Measurements from ENCODE around the gene SEMA6A. TPM values are rescaled to one million over a fixed set of nuclear protein-coding genes. Genes with fewer than 3 reads are reported as not detected.
"Not testable (repeated sequence)": the region's sequence is repeated elsewhere in the genome, so short reads cannot be mapped to it uniquely, and the experiment has no call there.

Gene SEMA6A
- total RNA-seq, 1 donor from 2014 or later, result 24.0 TPM

DNA sequence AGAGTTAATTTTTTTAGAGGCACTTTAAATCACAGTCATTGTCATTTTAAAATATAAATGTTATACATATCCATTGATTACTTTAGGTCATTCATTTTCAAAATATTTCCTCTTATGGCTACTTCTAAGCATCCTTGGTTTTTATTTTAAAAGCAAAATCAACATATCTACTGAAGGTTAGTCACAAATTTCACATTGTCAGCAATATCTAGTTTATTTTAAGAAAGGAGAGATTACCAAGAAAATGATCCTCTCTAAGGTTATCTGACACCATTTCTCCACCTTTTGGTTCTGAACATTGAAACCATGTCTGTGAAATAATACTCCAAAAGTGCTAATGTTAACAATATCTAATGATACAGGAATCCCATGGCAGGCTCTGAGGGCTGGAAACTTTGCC, 24.5 kb downstream of the SEMA6A start:
- no peak for DNase-seq (ENCODE audit: low spot score)

DNA sequence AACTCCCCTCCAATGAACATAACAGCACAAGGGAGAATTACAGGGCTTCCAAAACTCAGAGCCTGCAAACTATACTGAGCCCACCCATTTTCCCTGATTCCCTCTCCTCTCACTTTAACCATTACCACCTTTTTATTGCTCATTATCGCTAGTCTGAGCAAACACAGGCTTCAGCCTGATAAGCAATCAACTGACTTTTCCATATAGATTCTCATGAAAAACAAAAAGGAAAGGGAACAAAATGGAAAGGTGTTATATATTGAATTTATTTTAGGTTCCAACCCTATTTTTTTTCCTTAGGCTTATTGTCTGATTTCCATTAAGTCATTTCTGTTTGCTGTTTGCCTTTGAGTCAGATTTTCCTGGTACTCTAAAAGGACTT, 27.9 kb downstream of the SEMA6A start:
- DNase-seq (ENCODE audit: low spot score), result no peak

DNA sequence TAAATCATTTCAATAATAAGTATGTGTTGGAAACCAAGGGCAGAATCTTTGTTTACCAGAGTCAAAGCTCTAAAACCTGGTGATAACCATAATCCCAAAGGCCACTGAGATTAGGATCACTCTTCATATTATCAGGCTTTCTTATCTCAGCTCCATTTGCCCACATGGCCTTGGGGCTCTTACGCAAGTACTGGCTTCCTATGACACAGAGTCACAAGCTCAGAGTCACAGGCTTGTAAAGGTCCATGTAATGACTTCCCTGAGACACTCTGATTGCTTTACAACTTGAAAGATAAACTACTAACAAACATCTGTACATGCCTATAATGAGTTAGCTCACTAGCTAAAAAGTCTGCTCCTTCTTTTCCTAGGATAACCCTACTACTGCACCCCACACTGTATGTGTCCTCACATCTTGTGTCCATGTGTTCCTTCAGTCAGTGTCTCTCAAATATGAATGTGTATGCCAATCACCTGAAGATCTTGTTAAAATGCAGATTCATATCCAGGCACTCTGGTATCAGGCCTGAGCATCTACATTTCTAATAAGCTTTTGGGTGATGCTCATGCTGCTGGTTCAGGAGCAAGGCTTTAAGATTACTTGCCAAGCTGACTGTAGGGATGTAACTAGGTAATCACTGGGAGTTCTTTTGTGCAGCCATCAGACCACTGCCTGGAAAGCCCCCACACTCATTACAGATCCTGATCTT, 28.4 kb downstream of the SEMA6A start:
- DNase-seq (ENCODE audit: low spot score), result no peak

DNA sequence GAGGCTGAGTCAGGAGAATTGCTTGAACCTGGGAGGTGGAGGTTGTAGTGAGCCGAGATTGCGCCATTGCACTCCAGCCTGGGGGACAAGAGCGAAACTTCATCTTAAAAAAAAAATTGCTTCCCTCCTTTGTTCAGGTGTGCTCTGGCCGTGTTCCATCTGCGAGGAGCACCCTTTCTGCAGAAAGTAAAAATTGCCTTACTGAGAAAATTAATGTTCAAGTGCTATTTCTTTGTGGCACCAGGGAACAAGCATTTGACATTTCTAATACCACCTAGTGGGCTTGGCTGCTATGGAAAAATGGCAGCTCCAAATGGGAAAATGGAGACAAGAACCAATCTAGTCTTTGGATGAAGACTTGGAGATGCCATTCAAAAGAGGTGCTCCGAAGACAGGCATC, 29.2 kb downstream of the SEMA6A start:
- not testable (repeated sequence) for DNase-seq (ENCODE audit: low spot score)

DNA sequence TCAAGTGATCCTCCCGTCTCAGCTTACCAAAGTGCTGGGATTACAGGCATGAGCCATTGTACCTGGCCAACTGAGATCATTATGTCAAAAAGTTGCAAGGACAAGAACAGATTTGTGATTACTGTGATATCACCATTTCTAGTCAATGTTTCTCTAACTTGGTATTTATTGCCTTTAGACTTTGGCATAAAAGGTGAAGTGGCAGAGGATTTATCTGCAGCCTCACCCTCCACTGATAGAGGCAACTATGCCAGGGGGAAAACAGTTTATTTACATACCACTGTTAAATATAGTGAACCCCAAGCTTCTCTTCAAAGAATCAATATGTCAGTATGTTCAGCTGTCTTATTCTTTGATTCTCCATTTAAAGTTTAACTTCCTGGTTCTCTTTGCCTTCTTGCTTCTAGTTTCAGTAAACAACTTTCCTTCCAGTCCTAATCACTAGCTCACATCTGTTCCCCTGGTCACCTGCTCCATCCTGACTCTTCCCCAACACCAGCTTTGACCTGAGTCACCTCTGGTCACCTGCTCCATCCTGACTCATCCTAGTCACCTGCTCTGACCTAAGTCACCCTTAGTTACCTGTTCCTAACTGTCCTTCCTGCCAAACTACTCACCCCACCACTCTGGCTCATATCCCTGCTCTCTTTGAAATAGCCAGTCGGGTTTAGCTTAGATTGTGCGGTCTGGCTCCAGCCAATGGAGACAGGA, 29.9 kb downstream of the SEMA6A start:
- DNase-seq (ENCODE audit: low spot score), result no peak

DNA sequence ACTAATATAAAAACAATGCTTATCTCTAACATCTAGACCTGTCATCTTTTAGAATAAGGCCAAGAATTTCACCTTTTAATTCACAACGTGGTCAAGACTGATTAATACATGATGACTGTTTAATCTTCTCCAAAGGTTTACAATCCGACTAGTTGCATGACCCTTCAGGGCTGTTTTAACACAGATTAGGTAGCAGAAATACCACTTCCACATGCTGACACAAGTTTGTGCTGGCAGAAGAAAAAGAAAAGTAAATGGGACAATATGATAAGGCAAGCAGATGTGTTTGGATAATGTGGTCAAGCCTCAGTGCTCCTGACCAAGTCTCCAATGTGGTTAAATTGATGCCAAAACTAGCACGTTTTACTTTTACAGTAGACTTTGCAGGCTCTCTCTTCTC, 31.1 kb downstream of the SEMA6A start:
- no peak for DNase-seq (ENCODE audit: low spot score)

DNA sequence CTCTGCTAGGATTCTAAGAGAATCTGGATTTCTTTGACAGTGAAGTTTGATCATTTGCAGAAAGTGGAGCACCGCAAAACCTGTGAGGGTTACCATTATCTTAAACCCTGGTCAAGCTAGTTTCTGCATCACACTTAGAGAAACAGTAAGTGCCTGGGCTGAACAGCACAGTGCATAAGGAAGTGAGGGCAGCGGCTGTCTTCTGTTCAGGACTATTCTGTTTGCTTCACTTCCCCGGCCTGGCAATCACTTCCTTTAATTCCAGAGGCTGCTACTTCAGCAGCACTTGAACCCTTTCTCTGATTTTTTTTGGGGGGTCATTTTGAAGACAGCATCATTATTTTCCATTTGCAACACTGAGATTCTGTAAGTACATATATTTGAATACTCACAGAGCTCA, 32.0 kb downstream of the SEMA6A start:
- DNase-seq (ENCODE audit: low spot score), result no peak

DNA sequence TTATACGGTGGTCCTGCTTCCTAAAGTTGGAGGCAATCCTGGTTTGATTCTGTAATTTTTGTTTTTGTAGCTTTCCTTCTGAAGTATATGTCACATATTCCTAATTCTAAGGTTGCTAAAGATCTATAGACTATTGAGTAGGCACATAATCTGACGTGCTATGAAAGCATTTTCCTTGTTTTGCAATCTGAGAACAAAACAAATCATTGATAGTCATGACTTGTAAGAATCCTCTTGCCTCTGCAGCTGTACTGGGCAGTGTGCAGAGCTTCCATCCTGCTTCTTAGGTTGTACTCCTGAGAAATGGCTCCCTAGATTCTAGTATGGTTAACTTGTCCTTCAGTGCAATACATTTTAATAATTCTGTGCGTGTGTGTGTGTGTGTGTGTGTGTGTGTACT, 35.4 kb downstream of the SEMA6A start:
- no peak for DNase-seq (ENCODE audit: low spot score)

DNA sequence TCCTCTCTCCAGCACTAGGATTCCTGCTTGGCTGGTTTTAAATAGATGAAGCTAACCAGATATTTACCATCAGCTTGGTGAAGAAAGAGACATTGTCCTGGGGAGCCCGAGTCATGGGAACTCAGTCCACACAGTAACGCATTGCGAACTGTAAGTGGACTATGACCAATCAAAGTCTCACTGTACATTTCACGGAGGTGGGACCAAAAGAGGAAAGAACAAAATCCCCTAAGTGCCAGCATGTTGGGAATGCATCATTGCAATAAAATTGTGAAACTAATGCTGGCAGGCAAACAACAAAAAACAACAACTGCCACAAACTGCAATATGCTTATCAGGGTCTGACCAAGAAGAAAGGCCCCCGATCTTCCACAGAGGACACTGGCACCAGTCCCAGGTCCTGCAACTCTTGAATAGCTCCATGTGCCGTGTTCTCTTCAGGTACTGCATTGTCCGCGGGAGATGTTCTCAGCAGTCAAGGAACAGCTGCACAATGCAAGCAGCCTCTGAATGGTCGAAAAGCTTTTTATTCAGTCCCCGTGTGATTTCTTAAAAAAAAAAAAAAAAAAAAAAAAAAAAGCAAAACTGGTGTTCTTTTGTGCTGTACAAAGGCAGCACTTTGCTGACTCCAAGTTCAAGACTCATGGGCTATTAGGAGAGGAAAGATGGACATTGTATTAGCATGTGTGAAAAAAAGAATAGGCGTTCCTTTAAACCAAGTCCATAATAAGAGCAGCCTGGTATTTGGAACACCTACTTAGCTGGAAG, 38.1 kb downstream of the SEMA6A start:
- no peak for DNase-seq (ENCODE audit: low spot score)

DNA sequence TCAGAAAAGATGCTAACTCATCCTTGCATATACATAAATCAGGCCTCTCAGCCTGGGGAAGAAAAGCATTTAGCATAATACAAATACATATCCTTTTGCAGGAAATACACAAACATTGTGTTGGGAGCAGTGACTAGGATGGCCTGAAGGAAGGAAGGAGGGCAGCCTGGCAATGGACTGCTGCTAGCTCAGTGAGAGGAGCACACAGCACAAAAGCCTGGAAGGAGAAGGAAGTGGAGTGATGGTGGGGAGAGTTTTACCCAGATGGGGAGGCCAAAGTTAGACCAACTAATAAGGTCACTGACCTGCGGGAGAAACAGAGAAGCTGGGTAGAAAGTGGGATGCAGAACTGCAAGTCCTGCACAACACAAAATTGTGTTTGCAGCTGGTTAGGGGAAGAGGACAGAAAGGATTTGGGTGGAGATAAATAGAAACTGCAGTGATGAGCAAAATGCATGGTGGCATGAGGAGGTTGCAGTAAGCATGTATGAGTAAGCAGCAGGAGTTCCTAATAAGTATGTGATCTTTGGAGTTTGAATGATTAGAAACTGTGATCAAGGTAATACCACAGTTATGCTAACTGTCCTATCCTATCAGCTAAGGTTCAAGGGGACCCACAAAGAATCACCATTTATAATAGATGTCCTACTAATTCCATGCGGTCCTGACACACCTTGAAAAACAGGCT, 39.5 kb downstream of the SEMA6A start:
- DNase-seq (ENCODE audit: low spot score), result no peak

DNA sequence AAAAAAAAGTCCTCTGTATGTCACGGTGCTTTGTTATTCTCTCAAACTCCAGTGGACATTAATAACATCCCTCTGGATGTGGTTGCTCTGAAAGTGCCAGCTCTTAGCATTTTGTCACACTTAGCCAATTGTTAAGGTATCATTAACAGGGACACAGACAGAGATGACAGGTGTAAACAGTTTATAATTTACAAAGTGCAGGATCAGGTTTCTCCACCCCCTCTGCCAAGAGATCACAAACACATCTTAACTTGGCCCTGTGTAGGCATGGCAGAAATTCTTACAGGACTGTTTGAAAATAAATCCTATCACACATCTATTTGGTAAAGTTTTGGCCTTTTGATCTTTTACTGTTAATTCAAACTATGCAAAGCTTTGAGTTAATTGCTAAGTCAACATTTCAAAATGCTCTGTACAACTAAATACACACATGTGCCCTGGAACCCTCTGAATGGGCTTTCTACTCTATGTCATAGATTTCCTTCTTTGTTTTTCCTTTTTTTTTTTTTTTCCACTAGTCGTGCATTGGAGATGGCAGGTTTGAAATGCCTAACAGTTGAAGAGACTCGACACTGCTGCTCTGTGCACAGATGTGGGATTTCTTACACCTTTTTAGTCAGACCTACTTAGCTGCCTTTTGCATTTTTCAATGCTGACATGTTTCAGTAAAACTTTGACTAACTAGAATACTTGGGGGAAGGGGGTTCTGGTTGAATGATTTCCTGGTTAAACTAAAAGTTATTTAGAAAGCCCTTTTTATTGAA, 41.7 kb downstream of the SEMA6A start:
- DNase-seq (ENCODE audit: low spot score), result no peak

DNA sequence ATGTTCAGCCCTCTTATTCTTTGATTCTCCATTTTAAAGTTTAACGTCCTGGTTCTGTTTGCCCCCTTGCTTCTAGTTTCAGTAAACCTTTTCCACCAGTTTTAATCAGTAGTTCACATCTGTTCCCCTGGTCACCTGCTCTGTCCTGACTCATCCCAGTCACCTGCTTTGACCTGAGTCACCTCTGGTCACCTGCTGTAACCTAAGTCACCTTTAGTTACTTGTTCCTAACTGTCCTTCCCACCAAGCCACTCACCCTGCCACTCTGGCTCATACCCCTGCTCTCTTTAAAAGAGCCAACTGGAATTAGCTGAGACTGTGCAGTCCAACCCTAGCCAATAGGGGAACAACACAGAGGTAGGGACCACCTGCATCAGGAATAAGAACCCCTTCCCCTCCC, 43.0 kb downstream of the SEMA6A start:
- DNase-seq (ENCODE audit: low spot score), result no peak

DNA sequence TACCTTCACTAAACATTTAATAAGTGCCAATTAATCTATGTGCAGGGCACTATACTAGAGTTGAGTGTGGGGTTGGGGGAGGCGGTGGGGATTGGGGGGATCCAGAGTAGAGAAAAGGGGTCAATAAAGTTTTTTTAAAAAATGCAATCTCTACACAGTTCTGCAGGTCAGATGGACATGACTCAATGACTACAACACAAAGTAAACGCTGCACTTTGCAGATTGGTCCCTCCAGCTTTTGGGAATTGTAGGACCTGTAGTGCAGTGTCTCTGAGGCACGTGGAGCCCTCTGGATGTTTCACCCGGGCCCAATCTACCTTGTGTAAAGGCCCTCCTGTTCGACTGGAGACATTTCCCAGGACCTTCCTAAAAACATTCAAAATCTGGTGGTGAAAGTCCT, 43.5 kb downstream of the SEMA6A start:
- no peak for DNase-seq (ENCODE audit: low spot score)

DNA sequence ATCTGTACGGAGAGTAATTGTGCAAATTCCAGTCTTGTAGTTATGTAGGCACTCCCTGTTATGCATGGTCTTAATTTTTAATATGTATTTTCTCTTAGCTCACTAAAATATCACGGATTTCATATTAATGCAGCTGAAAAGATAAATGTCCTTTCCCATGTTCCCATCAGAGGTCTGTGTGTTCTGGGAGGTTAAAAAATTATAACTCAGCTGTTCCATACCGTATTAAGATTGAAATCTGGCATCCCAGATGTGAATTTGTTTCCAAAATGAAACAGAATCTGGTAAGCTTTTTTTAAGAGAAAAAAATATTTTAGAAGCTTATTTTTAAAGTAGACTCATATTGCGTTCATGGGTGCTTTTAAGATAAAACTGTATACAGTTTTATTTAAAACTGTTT, 44.3 kb downstream of the SEMA6A start:
- no peak for DNase-seq (ENCODE audit: low spot score)

DNA sequence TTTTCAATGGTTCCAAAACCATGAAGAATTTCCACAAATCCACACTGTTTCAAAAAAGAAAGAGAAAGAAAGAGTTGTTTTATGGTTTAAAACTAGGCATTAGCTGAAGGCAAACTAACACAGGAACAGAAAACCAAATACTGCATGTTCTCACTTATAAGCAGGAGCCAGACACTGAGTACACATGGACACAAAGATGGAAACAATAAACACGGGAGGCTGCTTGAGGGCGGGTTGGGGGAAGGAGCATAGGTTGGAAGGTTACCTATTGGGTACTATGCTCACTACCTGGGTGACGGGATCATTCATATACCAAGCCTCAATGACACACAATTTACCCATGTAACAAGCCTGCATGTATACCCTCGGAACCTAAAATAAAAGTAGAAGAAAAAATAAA, 45.0 kb downstream of the SEMA6A start:
- no peak for DNase-seq (ENCODE audit: low spot score)

DNA sequence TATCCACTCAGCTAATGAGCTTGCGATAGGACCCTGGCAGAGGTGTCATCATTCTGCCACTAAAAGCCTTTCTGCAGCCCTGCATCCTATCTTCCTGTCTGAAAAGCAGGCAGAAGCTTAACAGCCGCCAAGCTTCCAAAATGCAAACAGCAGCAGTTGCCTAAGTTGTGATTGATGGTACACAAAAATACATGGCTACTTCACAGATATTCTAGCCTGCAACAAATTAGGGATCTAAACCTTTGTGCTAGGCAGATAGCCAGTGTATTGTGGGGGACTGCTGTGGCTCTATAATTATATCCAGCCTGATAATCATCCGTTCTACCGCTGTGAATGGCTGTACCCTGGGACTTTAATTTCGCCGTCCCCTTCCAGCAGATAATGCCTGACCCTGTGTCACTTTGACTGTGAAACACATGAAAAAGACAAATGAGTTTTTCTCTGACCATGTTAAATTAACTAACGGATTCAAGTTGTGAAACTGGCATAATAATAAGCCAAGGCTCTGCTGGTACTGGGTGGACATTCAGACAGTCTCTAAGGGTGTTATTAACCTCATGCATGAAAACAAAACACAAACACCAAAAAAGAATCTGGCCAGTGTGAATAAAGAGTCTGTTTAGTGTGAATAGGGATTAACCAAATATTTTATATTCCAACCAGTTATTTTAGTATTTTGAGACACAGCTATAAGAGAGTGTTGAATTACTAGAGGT, 45.9 kb downstream of the SEMA6A start:
- no peak for DNase-seq (ENCODE audit: low spot score)

DNA sequence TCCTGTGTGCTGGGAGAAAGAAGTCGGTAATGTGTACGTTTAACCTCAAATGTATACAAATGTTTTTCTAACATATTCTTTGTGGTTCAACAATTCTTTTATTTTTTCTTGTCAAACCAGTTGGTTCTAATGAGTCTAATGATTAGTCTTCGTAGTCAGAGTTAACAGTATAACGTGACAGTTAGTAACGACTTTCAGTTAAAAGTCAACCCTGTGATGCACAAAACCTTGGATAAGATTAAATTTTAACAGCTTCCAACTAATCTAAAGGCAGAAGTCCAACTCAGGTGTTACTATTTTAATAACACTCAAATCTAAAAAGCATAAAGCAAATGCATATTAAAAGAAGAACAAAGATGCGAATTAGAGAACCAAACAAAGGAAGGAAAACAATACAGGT, 47.0 kb downstream of the SEMA6A start:
- DNase-seq (ENCODE audit: low spot score), result no peak

DNA sequence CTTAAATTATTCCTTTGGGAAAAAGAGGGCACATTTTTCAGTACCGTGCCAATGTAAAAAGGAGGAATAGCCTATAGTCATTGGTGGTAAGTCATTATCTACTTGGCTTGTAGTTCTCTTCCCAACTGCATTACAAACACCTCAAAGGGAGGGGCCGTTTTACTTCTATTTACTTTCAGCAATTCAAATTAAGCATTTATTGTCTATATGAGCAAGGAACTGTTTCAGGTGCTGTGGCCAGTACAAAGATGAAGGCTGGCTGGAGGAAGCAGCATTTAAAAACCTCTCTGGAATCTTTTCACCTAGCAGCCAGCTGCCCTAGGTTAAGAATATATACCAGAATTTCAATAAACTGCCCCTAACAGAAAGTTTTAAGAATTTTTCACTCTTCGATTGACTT, 48.9 kb downstream of the SEMA6A start:
- no peak for DNase-seq (ENCODE audit: low spot score)

DNA sequence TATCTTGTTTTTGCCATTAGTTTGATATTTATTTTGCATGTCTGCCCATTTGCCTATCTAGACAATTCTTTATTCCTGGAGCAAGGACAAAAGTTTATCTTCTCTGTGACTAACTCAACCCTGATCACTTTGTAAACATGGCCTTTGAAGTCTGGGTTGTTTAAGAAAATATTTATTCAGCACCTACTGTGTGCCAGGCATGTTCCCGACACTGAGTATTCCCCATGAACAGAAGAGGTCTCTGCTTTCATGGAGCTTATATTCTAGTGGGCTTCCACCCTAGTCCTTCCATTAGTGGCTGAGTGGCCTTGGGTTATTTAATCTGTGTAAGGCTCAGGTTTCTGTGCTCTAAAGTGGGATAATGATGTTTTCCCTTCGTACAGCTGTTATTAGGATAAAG, 49.7 kb downstream of the SEMA6A start:
- DNase-seq (ENCODE audit: low spot score), result no peak

All from mesenteric fat pad (tissue), 1 donor.